Stimulated activated CD8-positive, alpha-beta memory T cell treated with anti-CD3 and anti-CD28 coated beads, Interleukin-7, amount 100 ng/mL, for 4 hours (primary cell): ENCODE data around the gene MIER2.
"Not testable (repeated sequence)": the region's sequence is repeated elsewhere in the genome, so short reads cannot be mapped to it uniquely, and the experiment has no call there.

Experiments
- DNase-seq, 2 donors: peaks; one replicate each; pipeline ENCODE4 v3.0.0-alpha.2; 2020; ENCODE audit warnings: low read depth in 2 of 2

The MIER2 gene

GRCh38 chr19:344625-345319 is at the start of gene MIER2:
Gene MIER2 (minus strand): TSS chr19:344796. CDS start chr19:344782, 14 bp downstream.
- DNase-seq, result peak; percentile 79 to 84

- not testable (repeated sequence) for DNase-seq
Observed at GRCh38 chr19:393560-393959, 49.0 kb upstream of the MIER2 start.

- no peak for DNase-seq
Observed at GRCh38 chr19:392375-392970, 47.9 kb upstream of the MIER2 start.

- DNase-seq, result no peak
Observed at GRCh38 chr19:391726-392374, 47.3 kb upstream of the MIER2 start.

GRCh38 chr19:391207-391557 is 46.6 kb upstream of the MIER2 start:
- no peak for DNase-seq

GRCh38 chr19:390386-391206 is 46.0 kb upstream of the MIER2 start:
- DNase-seq, result no peak

GRCh38 chr19:389935-390289 is 45.3 kb upstream of the MIER2 start:
- DNase-seq, result no peak

- DNase-seq, result no peak
Observed at GRCh38 chr19:389255-389934, 44.8 kb upstream of the MIER2 start.

GRCh38 chr19:388691-389090 is 44.1 kb upstream of the MIER2 start:
- no peak for DNase-seq

GRCh38 chr19:387777-388176 is 43.2 kb upstream of the MIER2 start:
- DNase-seq, result no peak

- DNase-seq, result not testable (repeated sequence)
Observed at GRCh38 chr19:386632-387301, 42.2 kb upstream of the MIER2 start.

- not testable (repeated sequence) for DNase-seq
Observed at GRCh38 chr19:386189-386588, 41.6 kb upstream of the MIER2 start.

GRCh38 chr19:384799-385169 is 40.2 kb upstream of the MIER2 start:
- no peak for DNase-seq

- no peak for DNase-seq
Observed at GRCh38 chr19:383922-384798, 39.6 kb upstream of the MIER2 start.

GRCh38 chr19:383040-383439 is 38.4 kb upstream of the MIER2 start:
- no peak for DNase-seq

- peak; percentile 23 to 43 for DNase-seq
Observed at GRCh38 chr19:382578-382977, 38.0 kb upstream of the MIER2 start.

- DNase-seq, result peak in 1 of 2 donors; percentile 7
Observed at GRCh38 chr19:381901-382300, 37.3 kb upstream of the MIER2 start.

GRCh38 chr19:380618-381219 is 36.1 kb upstream of the MIER2 start:
- not testable (repeated sequence) for DNase-seq

GRCh38 chr19:379796-380195 is 35.2 kb upstream of the MIER2 start:
- DNase-seq, result no peak

- DNase-seq, result no peak
Observed at GRCh38 chr19:378706-379105, 34.1 kb upstream of the MIER2 start.
